ENCODE measurements around the gene EFNB3. TPM values are rescaled to one million over a fixed set of nuclear protein-coding genes. Genes with fewer than 3 reads are reported as not detected.
A peak's percentile ranks its signal among the peaks of the same experiment; 100 is the strongest.

Gene EFNB3
- total RNA-seq, 1 experiment from 2014 or later: 10.0 TPM

- POLR2A ChIA-PET (ENCODE audit: low non-redundant PET): no interaction called here
- Histone ChIP-seq H3K27ac (ENCODE audit: low read depth, low read length, poor library complexity, severe bottlenecking) (no peak overlapping the region), H3K27me3 (replicated peaks; ENCODE audit: insufficient read depth, low read depth, low read length, poor library complexity) (no peaks in the 10 kb centered on the region), H3K36me3 (ENCODE audit: insufficient read depth, low read length, poor library complexity, severe bottlenecking) (no peaks in the 10 kb centered on the region), H3K4me1 (ENCODE audit: insufficient read depth, low read length, poor library complexity, severe bottlenecking) (peaks cover 10% of the 10 kb centered on the region), H3K9me3 (ENCODE audit: low read depth, low read length, poor library complexity, severe bottlenecking) (no peaks in the 10 kb centered on the region), H3K4me3 (ENCODE audit: low read depth, low read length, poor library complexity, severe bottlenecking) (no peak overlapping the region)
- BruUV-seq (replicated peaks): no TSS peak
- peak; percentile 63 for DNase-seq (ENCODE audit: low spot score)
- TF ChIP-seq CTCF (conservative IDR thresholded peaks at IDR 0.05; ENCODE audit: low read depth, low read length) (no peak), EZH2 (IDR thresholded peaks at IDR 0.05; ENCODE audit: borderline replicate concordance, low read depth, low read length, poor library complexity, severe bottlenecking) (no peak)
- intact Hi-C loops (cut with micrococcal nuclease; ENCODE audit: unreplicated experiment): no loop called here
- CTCF ChIA-PET: interaction anchor here (0.7 kb wide), 2 partner anchors 15 to 123 kb away, joined by 4 read pairs; no protein-coding TSS in a partner anchor
These were observed 7.2 kb downstream of the EFNB3 start for GRCh38 chr17:7712111-7712771.

DNA sequence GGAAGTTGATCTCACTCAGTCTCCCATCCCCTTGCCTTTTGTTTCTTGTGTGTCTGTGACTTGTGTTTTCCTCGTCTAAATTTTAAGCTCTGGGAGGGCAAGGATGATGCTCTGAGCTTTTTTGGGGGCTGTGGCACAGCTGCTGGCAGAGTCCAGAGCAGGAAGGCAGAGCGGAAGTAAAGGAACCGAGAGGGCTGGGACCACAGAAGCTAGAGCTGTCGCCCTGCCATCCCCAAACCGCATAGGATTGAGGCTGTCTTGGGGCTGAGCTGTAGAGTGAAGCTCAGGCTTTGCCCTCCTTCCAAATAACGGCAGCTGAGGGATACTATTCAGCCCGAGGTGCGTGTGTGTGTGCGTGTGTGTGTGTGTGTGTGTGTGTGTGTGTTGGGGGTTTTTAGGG lies 8.8 kb downstream of the EFNB3 start:
- Histone ChIP-seq H3K9me3 (ENCODE audit: low read depth, low read length, poor library complexity, severe bottlenecking) (no peaks in the 10 kb centered on the region), H3K4me3 (ENCODE audit: low read depth, low read length, poor library complexity, severe bottlenecking) (no peak overlapping the region)
- POLR2A ChIA-PET (ENCODE audit: low non-redundant PET): no interaction called here

DNA sequence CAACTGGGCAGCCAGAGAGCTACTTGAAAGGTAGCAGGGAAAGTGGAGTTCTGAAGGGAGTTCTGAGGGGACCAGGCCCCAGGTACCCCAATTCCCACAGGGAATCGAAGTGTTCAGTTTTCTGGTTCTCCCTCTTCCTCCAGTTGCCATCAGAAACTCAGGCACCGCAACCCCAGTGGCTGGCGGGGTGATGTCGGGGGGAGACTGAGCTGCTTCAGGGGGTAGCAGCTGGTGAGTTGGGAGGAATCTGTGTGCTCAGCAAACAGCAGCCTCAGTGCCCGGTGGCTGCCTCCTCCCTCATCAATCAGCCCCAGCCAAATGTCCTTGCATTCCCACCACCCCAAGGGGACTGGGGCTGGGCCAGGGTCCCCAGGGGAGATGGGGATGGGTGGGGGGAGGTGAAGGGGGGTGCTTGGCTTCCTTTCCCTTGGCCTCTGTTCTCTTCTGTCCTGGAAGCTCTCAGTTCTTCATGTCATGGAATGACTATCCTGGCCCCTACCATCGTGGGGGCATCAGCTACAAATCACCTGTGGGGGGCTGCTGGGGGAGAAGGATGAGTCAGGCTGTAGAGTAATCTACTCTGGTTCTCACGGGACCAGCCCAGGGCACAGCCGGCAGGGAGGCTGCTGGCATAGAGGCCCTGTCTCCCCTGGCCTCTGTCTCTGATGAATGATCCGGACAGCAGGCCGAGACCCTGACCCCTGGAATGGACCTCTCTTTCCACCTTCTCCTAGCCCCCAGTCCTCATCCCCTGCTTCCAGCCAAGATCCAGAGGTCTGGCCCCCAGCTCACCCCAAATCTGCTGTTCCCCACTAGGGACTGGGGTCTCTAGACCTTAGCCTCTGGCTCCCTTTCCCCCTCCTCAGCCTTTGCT lies 10.0 kb downstream of the EFNB3 start:
- BruUV-seq (replicated peaks): no TSS peak
- no peak overlapping the region for H3K27ac ChIP-seq (ENCODE audit: low read depth, low read length, poor library complexity, severe bottlenecking)
- H3K4me1 ChIP-seq (ENCODE audit: insufficient read depth, low read length, poor library complexity, severe bottlenecking): peaks cover 18% of the 10 kb centered on the region
- ChIA-PET POLR2A (ENCODE audit: low non-redundant PET) (interaction anchor here (0.6 kb wide), 1 partner anchor 60 kb away, joined by 4 read pairs; no protein-coding TSS in a partner anchor), CTCF (no interaction called here)
- DNase-seq (ENCODE audit: low spot score): no peak
- H3K27me3 ChIP-seq (replicated peaks; ENCODE audit: insufficient read depth, low read depth, low read length, poor library complexity): no peaks in the 10 kb centered on the region
- TF ChIP-seq EZH2 (IDR thresholded peaks at IDR 0.05; ENCODE audit: borderline replicate concordance, low read depth, low read length, poor library complexity, severe bottlenecking) (no peak), CTCF (conservative IDR thresholded peaks at IDR 0.05; ENCODE audit: low read depth, low read length) (no peak)
- no peaks in the 10 kb centered on the region for H3K9me3 ChIP-seq (ENCODE audit: low read depth, low read length, poor library complexity, severe bottlenecking)
- H3K4me3 ChIP-seq (ENCODE audit: low read depth, low read length, poor library complexity, severe bottlenecking): no peak overlapping the region
- intact Hi-C loops (cut with micrococcal nuclease; ENCODE audit: unreplicated experiment): no loop called here
- no peaks in the 10 kb centered on the region for H3K36me3 ChIP-seq (ENCODE audit: insufficient read depth, low read length, poor library complexity, severe bottlenecking)

More for the DNA sequence above, 8.8 kb downstream of the EFNB3 start:
- TF ChIP-seq EZH2 (IDR thresholded peaks at IDR 0.05; ENCODE audit: borderline replicate concordance, low read depth, low read length, poor library complexity, severe bottlenecking) (no peak), CTCF (conservative IDR thresholded peaks at IDR 0.05; ENCODE audit: low read depth, low read length) (no peak)
- Histone ChIP-seq H3K4me1 (ENCODE audit: insufficient read depth, low read length, poor library complexity, severe bottlenecking) (peaks cover 18% of the 10 kb centered on the region), H3K27ac (ENCODE audit: low read depth, low read length, poor library complexity, severe bottlenecking) (no peak overlapping the region), H3K36me3 (ENCODE audit: insufficient read depth, low read length, poor library complexity, severe bottlenecking) (no peaks in the 10 kb centered on the region), H3K27me3 (replicated peaks; ENCODE audit: insufficient read depth, low read depth, low read length, poor library complexity) (no peaks in the 10 kb centered on the region)
- no TSS peak for BruUV-seq (replicated peaks)
- CTCF ChIA-PET: interaction anchor here (0.6 kb wide), 1 partner anchor 341 kb away, joined by 3 read pairs; no protein-coding TSS in a partner anchor
- intact Hi-C loops (cut with micrococcal nuclease; ENCODE audit: unreplicated experiment): no loop called here
- no peak for DNase-seq (ENCODE audit: low spot score)

Measured in A673 (cell line).